ENCODE measurements around the gene OR2V2.
"Not testable (repeated sequence)": the region's sequence is repeated elsewhere in the genome, so short reads cannot be mapped to it uniquely, and the experiment has no call there.

OR2V2 gene

DNA sequence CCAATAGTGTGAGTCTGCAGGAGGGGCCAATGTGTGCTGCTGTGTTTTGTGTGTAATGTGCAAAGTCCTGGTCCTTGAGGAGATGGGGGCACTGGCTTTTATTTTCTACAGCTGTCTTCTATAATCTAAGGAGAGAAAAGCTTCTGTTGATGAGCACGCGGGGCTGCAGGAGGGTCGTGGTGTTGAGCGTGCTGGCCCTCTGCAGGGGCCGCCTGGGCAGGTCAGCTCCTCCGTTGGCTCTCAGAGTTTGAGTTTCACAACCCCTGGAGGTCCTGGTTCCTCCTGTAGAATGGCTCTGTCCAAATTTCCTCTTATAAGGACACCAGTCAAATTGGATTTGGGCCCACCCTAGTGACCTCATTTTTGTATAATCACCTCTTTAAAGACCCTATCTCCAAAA is 29.0 kb upstream of the OR2V2 start:
- DNase-seq = no peak

DNA sequence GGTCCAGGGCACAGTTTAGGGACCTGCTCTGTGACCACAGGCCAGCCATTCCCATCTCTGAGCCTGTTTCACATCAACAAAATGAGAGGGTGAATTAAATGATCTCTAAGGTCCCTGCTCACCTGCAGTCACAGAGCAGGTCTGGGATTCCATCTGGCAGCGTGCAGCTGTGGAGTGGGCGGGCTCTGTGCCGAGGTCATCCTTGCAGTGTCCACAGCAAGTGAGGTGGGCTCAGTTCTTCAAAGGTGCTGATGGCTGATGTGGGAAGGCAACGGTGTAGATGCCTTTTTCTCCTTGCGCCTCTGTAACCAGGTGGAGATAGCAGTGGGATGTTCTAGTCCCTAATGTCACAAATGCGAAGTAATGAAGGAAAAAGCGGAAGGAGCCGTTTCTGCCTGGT is 28.3 kb upstream of the OR2V2 start:
- no peak for DNase-seq

DNA sequence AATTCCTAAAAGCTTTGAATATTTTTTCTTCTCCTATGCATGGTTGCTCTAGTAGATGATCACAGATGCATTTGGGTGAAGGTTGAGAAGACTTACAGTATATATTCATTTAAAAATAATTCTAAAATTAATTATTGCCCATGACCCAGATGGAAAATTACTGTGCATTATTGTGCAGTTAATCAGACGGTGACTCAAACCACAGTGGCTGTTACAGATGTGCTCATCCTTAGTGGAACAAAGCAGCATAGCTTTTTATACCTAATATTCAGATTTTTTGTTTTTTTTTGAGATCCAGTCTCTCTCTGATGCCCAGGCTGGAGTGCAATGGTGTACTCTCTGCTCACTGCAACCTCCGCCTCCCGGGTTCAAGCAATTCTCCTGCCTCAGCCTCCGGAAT is 27.1 kb upstream of the OR2V2 start:
- DNase-seq = no peak

DNA sequence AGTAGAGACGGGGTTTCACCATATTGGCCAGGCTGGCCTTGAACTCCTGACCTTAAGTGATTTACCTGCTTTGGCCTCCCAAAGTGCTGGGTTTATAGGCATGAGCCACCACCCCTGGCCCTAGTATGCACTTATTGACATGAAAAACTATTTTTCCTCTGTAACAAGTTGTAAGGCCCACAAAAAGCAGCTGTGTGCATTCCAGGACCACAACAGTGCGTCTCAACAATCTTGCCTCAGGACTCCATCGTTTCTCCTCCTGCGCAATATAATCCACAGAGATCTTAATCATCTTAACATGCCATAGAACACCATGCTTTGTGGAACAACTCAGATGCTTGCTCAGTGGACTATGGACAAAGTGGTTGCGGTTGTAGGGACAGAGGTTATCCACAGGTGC is 26.6 kb upstream of the OR2V2 start:
- no peak for DNase-seq

DNA sequence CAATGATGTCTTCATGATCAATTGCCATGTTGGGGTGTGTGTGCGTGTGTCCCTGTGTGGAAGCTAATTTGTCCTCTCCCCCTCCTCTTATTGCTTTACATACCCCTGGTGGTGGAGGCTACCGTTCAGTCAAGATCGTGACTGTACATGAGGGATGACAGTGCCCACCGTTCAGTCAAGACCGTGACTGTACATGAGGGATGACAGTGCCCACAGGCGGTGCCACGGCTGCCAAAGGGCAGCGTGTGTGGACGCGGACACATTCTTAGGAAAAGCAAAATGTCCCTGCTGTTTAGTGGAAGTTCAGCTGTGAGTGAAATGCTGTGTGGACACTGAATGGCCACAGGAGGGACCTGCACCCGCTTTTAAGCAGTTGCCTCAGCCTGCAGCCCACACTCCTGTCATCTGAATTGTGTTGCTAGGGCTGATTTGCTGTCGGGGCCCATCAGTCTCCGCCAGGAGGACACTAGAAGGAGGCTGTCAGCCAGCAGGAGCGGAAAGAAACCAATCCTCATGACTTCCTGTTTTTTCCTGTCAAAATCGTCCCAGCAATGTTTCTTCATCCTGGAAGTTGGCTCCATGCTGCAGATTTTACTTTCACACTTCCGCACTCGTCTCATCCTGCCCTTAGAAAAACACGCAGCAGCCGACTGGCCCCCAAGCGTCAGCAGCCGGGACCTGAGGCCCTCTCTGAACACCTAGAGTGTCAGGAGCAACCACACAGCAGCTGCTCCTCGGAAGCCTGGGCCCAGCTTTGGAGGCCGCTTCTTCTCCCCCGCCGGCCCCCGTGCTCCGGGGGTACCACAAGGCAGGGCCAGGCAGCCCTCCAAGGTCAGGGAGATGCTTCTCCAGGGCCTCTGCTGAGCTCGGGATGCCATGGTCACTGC is 25.5 kb upstream of the OR2V2 start:
- DNase-seq = no peak

DNA sequence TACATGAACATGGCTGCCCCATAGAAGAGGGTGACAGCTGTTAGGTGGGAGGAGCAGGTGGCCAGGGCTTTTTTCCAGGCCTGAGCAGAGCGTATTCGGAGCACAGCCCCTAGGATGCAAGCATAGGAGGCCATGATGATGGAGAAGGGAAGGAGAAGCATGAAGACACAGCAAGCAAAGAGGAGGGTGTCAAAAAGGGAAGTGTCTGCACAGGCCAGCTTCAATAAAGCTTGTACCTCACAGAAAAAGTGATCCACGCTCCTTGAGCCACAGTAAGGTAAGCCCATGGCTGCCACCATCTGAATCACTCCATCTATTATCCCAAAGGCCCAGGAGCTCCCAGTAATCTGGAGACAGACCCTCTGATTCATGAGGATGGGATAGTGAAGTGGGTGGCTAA is 22.9 kb upstream of the OR2V2 start:
- no peak for DNase-seq

DNA sequence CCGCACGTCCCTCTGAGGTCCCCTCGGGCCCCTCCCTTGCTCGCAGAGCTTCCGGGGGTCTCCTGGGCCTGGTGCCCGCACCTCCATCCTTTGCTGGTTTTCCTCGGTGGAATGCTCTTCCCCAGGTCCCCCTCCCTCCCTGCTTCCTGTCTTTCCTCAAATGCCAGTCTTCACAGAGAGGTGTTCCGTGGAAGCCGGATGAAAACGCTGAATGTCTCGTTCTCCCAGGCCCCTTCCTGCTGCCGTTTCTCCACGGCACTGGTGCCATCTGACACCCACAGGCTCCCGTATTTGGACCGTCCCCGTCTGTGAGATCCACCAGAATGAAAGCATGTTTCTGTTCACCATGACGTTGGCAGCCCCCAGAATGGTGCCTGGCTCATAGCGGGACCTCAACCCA is 20.5 kb upstream of the OR2V2 start:
- no peak for DNase-seq

DNA sequence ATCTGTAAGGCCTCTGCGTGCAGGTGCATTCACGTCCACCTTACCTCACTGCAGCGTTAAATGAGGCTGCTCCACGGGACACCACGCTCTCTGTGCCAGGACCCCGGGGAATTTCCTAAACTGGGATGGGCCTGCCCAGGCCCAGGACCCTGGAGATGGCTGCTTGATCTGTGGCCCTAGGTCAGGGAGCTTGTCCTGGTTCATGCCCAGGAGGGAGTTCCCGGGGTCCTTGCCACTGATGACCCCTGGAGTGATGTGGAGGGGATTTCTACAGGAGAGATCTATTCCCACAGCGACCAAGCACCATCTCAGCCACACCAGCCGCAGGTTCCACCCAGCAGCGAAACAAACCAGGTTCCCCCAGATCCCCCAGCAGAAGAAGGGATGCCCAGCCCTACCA is 19.9 kb upstream of the OR2V2 start:
- no peak for DNase-seq

DNA sequence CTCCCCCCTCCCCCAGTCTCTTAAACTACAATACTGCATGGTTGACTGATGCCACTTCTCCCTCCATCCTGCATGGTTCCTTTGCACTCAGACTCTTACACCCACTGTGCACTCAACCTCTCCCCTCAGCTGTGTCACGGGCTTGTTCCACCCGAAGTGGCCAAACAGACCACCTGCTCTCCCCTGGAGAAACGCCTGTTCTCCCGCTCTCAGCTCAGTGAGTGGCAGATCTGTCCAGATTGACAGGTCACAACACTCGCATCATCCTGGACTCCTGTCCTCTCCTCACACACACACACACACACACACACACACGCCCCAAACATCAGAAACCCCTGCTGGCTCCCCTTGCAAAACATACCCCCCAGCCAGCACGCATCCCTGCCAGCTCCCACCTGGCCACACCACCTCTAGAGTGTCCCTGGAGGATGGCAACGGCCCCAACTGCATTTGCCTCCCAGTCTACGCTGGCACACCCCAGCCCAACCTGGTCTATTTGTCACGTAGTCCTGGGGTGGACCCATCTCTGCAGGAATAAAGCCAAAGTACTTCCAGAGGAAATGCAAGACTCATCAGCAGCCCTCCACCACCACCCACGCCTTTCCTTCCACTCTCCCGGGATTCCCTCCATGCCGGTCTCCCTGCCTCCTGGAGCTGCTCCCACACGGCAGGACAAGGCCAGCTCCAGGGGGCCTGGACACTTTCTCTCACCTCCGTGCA is 19.3 kb upstream of the OR2V2 start:
- DNase-seq = no peak

DNA sequence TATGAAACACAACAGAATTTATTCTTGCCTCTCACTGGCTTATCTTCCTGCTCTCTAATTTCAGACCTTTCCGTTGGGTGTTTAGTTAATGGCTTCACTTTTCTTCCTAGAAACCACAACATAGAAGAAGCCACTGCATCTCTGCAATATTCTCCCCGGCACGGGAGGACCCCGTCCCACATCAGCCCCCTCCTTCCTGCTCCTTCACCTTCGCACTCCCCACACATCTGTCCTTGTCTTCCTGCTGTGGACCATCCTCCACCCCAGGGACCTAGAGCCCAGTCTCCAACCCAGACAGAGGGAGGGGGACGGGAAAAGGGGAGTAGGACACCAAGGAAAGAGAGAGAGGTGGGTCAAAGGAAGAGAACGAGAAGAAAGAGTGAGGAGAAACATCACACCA is 17.8 kb upstream of the OR2V2 start:
- DNase-seq = no peak

DNA sequence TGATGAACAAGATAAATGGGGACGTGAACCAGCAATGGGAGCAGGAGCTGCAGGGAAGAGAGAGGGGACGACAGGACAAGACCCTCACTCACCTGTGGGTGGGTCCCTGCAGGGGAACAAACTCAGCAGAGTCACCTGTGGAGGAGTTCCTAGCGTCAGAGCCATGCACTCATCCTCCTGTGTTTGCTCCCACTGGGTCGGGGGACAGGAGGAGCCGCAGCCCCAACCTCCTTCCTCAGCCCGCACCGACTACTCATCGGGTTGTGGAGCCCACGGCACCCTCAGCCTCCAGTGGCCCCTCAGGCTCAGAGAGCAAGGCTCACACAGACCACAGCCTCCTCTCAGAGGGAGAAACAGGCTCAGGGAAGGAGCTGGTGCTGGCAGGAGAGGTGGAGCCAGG is 17.3 kb upstream of the OR2V2 start:
- not testable (repeated sequence) for DNase-seq

DNA sequence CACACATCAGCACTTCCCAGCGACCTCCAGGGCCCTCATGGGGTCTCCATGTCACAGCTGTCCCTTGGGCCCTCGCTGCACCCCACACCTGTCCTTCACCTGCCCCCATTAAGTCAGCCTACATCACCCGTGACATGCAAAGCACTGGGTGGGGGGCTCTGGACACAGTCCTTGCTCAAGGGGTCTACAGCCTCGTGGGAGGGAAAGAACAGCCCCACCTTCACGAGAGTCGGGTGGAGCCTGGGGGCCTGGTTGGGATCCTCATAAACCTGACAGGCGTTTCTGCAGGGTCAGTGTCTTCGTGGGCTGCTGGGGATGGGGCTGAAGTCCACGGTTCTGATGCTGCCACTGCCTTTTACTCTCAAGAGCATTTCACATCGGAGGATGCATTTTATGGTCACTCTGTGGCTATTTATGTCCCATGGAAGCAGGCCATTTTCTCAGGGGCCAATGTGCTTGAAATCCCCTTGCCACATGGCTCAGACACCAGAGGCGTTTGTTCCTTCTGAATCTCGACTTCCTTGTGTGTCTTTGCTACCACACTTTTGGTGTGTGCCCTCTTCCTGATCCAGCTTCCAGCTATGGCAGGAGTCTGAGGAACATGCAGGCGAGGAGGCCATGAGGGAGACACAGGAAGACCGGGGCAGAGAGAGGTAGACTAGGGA is 16.4 kb upstream of the OR2V2 start, which contains the start of gene OR2V1:
OR2V1 (minus strand) TSS at position 338 of the 665 bp plus-strand sequence. CDS start 5,865 bp downstream, outside the sequence.
- DNase-seq = no peak

DNA sequence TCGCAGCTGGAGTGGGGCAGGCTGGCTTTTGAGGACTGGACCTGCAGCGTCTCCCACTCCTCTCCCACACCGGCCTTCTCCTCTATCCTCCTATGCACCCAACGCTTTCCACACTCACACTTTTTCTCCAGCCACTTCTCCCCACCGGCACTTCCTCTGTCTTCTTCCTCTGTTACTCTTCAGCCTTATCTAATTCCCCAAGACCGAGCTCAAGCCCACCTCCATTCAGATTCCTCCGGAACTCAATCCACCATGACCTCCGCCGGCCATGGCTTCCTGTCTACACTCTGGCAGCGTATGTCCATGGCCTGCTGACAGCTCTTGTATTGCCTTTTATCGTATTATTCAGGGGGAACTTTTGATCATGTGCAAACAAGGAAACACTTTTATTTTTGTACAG is 15.9 kb upstream of the OR2V2 start:
- DNase-seq = no peak

DNA sequence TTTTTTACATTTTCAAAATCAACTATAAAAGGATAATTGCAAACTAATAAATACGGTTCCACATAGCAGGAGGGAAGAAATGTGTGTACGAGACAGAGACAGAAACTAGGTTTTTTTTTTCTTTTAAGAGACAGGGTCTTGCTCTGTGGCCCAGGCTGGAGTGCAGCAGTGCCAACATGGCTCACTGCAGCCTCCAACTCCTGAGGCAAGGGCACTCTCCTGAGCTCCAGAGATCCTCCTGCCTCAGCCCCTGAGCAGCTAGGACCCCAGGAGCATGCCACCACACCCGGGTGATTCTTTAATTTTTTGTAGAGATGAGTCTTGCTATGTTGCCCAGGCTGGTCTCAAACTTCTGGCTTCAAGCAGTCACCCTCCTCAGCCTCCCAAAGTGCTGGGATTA is 14.3 kb upstream of the OR2V2 start:
- no peak for DNase-seq

DNA sequence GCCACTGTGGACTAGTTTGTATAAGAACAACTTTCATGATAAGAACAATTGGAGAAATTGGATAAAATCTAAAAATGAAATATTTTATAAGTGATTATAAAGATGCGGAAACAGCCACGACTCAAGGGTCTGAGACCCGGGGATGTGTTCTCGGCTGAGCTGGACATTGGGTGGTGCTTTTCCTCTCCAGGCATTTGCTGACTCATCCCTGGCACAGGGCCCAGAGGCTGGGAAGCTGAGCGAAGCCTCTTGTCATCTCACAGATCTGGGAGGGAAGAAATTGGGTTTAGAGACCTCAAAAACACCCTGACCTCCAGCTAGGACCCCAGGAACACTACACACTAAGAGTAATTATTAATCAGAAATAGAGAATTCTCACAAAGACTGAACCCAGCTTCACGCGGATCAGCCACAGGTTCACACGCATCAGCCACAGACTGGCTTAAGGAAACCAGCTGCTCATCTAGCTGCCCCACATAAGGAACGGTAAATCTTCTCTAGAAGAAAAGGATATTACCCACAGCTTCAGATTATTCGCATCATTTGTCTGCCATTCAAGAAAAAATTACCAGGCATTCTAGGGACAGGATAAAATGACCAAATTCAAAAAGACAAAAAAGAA is 13.7 kb upstream of the OR2V2 start:
- no peak for DNase-seq

DNA sequence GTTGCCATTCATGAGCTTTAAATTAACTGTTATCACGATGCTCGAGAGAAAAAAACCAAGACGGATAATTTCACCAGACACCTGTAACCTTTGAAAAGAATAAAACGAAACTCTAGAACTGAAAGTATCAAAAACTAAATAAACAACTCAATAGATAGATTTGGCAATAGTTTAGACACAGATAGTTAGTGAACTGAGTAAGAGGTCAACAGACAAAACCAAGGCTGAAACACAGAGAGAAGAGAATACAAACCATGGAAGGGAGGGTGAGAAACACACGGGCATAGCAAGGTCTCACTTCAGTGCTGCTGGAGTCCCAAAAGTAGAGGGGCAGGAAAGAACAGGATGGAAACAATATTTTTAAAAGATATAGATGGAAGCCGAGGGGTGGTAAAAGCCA is 13.1 kb upstream of the OR2V2 start:
- no peak for DNase-seq

DNA sequence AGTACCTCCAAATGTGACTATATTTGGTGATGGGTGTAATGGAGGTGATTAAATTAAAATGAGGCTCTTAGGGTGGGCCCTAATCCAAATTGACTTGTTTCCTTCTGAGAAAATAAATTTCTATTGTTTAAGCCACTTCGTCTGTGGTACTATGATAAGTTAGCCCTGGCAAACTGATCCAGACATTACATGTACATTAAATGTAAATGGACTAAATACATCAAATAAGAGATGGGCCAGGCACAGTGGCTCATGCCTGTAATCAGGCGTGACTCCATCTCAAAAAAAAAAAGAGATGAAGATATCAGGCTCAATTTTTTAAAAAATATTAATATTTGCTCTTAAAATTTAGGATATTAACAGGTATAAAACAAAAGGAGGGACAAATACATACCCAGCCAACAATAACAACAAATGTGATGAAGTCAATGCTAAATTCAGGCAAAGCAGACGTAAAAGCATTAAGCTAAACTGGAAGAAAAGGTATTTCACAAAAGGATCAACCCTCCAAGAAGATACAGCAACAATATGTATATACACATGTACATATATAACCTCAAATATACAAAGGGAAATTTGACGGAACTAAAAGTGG is 10.9 kb upstream of the OR2V2 start:
- no peak for DNase-seq

DNA sequence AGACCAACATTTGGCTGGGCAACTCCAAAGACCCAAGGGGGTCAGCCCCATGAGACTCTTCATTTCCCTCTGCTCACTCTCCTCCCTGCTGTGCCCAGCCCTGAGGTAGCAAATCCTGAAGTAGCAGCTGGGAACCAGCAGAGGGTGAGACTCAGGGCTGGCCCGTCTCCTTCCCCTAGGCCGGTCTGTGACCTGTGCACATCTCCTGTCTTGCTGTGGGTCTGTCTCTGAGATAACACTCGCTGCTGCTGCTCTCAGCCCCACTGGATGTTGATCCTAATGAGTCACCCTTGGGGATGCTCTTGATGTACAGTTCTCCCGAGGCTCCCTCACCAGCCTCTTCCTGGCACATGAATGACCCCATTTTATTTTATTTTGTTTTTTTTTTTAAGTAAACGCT is 9.1 kb upstream of the OR2V2 start:
- DNase-seq = no peak

DNA sequence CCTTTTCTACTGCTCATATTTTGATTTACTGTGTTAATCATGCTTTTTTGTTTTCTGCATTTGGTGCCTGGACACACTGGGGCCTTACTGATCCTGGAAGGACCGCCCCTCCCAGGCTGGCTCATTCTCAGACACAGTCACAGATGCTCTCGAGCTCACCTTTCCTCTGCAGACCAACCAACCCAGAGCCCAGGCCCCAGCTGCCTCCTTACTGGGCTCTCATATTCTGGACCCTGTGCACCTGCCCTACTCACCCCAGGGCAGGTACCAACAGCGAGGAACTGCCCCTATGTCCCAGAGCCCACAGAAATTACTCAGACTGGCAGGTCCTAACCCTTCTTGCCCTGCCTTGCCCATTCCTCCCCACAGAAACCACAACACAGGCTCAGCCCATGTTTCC is 6.6 kb upstream of the OR2V2 start:
- DNase-seq = no peak

DNA sequence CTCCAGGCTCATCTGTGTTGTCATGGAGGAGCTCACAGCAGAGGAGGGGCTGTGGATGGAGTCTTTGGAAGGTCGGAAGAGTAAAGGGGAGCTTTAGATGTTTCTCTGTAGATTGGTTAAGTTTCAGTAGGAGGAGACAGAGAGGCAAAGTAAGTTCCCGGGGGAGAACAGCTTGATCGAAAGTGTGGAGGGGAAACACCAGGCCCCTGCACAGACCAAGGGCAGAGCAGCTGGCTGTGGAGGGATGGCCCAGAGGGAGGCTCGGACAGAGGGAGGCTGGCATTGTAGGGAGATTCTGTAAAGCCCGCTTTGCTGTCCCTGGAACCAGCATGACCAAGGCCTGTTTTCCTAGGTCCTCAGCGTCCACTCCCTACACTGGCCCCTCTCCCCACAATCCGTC is 5.3 kb upstream of the OR2V2 start:
- no peak for DNase-seq

DNA sequence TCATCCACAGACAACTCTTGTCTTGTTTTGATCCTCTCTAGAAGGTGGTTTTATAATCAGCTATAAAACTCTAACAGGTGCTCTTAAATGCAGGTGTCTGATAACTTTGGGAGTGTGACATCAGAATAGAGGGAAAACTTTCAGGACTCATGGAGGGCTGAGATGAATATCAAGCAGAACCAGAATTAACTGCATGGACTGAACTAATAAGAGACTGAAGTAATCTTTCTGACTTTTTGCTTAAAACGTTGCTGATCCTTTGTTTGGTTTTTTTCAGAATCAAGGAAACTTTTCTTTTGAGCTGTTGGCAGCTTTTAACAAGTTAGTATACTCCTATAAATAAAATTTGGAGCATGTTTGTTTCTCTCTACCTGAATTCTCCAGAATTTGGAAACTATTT is 2.3 kb upstream of the OR2V2 start:
- no peak for DNase-seq

DNA sequence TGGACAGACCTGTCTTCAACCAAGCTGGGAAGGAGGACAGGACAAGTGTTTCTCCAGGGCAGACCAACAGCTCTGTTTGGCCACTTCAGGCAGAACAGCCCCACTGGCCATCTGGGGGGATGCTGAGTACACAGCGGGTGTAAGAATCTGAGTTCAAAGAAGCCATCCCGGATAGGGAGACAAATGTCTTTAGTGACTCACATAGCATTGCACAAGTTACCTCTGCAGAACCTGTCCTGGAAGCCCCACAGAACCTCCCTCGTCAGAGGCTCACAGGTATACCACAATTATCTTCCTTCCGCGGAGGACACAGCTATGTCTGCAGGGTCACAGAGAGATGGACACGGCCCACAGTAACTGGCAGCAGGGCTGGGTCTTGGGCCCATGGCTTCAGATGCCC is 2.0 kb downstream of the OR2V2 start:
- DNase-seq = no peak

Data from activated CD4-positive, alpha-beta T cell treated with anti-CD3 and anti-CD28 coated beads, Interleukin-2, amount 50 U/mL, for 4 hours (primary cell).